AG10803 (cell line): Measurements from ENCODE around the gene TAS1R2.

ENCODE experiments used
- DNase-seq: peaks from one replicate; pipeline ENCODE4 v3.0.0; 2010; ENCODE audit warnings: low read depth
- H3K4me3 ChIP-seq: 2 replicates; pipeline ENCODE4 v1.5.1; 2011; ENCODE audit warnings: mild to moderate bottlenecking, low read length, control low read depth
- TF ChIP-seq, protein P1 (sequence below): conservative IDR thresholded peaks from 2 replicates; pipeline ENCODE4 v1.5.1; 2011; ENCODE audit warnings: mild to moderate bottlenecking, low read length, control low read depth, inconsistent platforms

TAS1R2 gene

DNA sequence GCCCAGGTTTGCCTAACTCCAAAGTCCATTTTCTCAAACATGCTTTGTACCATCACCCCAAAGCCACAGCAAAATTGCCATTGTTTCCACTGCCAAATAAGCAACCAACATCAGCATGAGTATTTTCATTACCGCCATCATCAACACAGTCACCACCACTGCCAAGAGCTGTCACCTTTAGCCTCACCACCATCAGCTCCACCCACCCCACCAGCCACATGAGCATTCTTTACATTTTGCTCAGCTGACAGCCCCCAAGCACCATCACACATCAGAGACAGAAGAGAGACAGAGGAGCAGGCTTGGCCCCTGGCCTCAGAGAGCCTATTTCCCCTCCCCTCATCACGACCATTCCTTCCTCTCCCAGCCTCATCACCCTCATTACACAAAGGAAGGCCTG is 42.7 kb downstream of the TAS1R2 start:
- no peak overlapping the region for H3K4me3 ChIP-seq
- TF ChIP-seq, protein P1, sequence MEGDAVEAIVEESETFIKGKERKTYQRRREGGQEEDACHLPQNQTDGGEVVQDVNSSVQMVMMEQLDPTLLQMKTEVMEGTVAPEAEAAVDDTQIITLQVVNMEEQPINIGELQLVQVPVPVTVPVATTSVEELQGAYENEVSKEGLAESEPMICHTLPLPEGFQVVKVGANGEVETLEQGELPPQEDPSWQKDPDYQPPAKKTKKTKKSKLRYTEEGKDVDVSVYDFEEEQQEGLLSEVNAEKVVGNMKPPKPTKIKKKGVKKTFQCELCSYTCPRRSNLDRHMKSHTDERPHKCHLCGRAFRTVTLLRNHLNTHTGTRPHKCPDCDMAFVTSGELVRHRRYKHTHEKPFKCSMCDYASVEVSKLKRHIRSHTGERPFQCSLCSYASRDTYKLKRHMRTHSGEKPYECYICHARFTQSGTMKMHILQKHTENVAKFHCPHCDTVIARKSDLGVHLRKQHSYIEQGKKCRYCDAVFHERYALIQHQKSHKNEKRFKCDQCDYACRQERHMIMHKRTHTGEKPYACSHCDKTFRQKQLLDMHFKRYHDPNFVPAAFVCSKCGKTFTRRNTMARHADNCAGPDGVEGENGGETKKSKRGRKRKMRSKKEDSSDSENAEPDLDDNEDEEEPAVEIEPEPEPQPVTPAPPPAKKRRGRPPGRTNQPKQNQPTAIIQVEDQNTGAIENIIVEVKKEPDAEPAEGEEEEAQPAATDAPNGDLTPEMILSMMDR = no peak
- DNase-seq = peak; percentile 2

- no peak for DNase-seq
- H3K4me3 ChIP-seq = no peak overlapping the region
- TF ChIP-seq, protein P1 = no peak
These were observed 44.5 kb downstream of the TAS1R2 start for GRCh38 chr1:18814874-18815531.

- TF ChIP-seq, protein P1 = no peak
- no peak for DNase-seq
- no peak overlapping the region for H3K4me3 ChIP-seq
These were observed 45.0 kb downstream of the TAS1R2 start for GRCh38 chr1:18814425-18814824.

GRCh38 chr1:18812453-18812939 is 47.0 kb downstream of the TAS1R2 start:
- TF ChIP-seq, protein P1 = no peak
- no peak for DNase-seq
- H3K4me3 ChIP-seq = no peak overlapping the region

- H3K4me3 ChIP-seq = no peak overlapping the region
- TF ChIP-seq, protein P1 = no peak
- DNase-seq = no peak
These were observed 47.6 kb downstream of the TAS1R2 start for GRCh38 chr1:18811733-18812452.

DNA sequence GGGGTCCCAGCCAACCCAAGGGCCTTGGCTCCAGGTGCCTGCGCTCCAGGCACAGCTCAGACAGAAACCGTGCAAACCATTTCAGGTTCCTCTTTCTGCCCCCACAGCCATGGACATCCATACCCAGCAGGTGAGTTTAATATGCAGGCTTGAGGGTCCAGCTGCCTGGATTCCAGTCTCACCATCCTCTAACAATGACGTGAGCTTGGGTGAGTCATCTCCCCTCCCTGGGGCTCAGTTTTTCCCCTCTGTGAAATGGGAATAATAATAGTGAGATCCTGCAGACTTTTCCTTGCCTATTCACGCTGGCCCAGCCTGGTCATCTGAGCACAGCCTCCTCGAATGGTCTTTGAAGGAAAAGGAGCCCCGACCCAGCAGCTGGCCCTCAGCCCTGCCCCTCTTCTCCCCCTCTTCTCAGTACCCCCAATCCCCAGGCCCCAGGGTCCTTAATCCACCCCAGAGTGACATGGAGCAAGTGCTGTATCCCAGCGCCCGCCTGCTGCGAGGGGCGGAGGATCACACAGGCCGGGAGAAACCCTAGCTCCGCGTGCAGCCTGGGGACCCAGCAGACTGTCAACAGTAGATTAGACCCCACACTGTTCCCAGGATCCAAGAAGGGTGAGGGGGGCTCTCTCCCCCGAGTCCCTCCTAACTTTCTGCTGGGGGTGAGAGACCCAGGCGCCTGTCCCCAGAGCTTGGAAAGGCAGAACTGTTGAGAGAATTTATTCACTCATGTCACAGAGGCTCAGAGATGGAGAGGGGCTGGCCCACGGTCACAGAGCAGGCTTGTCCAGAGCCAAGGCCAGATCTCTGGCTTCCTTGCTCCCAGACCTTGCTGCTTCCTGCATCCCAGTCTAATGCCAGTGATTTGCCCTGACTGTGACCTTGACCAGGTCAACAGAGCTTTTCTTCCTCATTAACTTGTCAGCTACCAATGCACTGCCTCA is 49.2 kb downstream of the TAS1R2 start:
- TF ChIP-seq, protein P1 = no peak
- DNase-seq = no peak
- H3K4me3 ChIP-seq = no peak overlapping the region
